Sigmoid colon (tissue), 3 donors: ENCODE measurements around the gene CDAN1.

Source experiments
- POLR2A ChIP-seq, 2 donors: fragments of 450-650 bp; IDR thresholded peaks; one replicate each; pipeline ENCODE4 v1.6.1; 2016; ENCODE audit warnings: antibody characterized with exemption in 2 of 2, mild to moderate bottlenecking in 2 of 2, moderate library complexity in 2 of 2
- TF ChIP-seq, protein P1 (sequence below), 4 experiments: fragments of 450-650 bp in 3 of 4; fragments of 200-600 bp in 1 of 4; IDR thresholded peaks; one replicate each; pipeline ENCODE4 v1.5.1; 2016 to 2019; ENCODE audit warnings: antibody characterized with exemption in 4 of 4, mild to moderate bottlenecking in 3 of 4, moderate library complexity in 2 of 4

DNA sequence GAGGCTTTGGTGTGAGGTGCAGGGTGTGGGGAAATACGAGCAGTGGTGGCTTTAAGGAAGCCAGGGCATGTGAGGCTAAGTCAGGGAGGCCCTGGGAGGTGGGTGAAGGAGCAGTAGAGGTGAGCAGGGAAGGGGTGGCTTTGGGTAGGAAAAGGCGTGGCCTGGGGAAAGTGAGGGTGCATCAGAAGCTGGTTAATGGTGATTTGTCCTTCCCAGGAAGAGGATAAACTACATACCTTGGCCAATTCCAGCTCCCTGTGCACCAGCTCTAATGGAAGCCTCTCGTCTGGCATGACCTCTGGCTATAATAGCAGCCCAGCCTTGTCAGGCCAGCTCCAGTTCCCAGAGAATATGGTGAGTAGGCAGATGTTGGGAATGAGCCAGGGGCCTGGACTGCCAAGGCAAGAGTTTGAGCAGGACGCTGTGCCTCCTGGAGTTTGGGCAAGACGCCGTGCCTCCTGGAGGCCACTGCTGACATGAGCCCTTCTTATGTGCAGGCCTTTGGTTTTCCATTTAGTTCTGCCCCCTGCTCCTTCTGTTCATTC lies 41.3 kb downstream of the CDAN1 start:
- TF ChIP-seq, protein P1, sequence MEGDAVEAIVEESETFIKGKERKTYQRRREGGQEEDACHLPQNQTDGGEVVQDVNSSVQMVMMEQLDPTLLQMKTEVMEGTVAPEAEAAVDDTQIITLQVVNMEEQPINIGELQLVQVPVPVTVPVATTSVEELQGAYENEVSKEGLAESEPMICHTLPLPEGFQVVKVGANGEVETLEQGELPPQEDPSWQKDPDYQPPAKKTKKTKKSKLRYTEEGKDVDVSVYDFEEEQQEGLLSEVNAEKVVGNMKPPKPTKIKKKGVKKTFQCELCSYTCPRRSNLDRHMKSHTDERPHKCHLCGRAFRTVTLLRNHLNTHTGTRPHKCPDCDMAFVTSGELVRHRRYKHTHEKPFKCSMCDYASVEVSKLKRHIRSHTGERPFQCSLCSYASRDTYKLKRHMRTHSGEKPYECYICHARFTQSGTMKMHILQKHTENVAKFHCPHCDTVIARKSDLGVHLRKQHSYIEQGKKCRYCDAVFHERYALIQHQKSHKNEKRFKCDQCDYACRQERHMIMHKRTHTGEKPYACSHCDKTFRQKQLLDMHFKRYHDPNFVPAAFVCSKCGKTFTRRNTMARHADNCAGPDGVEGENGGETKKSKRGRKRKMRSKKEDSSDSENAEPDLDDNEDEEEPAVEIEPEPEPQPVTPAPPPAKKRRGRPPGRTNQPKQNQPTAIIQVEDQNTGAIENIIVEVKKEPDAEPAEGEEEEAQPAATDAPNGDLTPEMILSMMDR (IDR thresholded peaks at IDR 0.05): no peak
- no peak for TF ChIP-seq POLR2A (IDR thresholded peaks at IDR 0.05)
